ENCODE measurements around the gene CHAC1. TPM values are rescaled to one million over a fixed set of nuclear protein-coding genes. Genes with fewer than 3 reads are reported as not detected.
"Not testable (repeated sequence)": the region's sequence is repeated elsewhere in the genome, so short reads cannot be mapped to it uniquely, and the experiment has no call there.

The CHAC1 gene
- total and polyA plus RNA-seq, 11 donors = 0.72 to 6.1 (median 2.4) TPM

- no peaks in the 10 kb centered on the region for H3K9me3 ChIP-seq
- intact Hi-C loops (cut with DNase I) = no loop called here
- H3K27ac ChIP-seq = no peak overlapping the region
- H3K4me1 ChIP-seq = peaks cover 0 to 27% (median 12%) of the 10 kb centered on the region in 12 donors
- DNase-seq (peak in 1 of 5 donors; percentile 16), ATAC-seq (no peak)
- H3K4me3 ChIP-seq = no peak overlapping the region
- WGBS, 4 donors = 91 to 96% (median 95%) methylated on average over 16 of the region's 16 CpGs
- H3K27me3 ChIP-seq = no peaks in the 10 kb centered on the region
- no peaks in the 10 kb centered on the region for H3K36me3 ChIP-seq
- TF ChIP-seq POLR2A (IDR thresholded peaks at IDR 0.05) = no peak
- no peak for TF ChIP-seq CTCF (IDR thresholded peaks at IDR 0.05)
These were observed 7.0 kb downstream of the CHAC1 start for GRCh38 chr15:40960151-40960885.

- intact Hi-C loops (cut with DNase I) = no loop called here
- no peak for TF ChIP-seq CTCF (IDR thresholded peaks at IDR 0.05)
- no peak for TF ChIP-seq POLR2A (IDR thresholded peaks at IDR 0.05)
- Histone ChIP-seq H3K4me3 (no peak overlapping the region), H3K9me3 (no peaks in the 10 kb centered on the region), H3K36me3 (no peaks in the 10 kb centered on the region), H3K27ac (no peak overlapping the region), H3K4me1 (peaks cover 0 to 24% (median 11%) of the 10 kb centered on the region in 12 donors), H3K27me3 (no peaks in the 10 kb centered on the region)
- ATAC-seq (no peak), DNase-seq (peak in 1 of 5 donors; percentile 20)
- WGBS, 4 donors = 77 to 84% (median 80%) methylated on average over 11 of the region's 11 CpGs
These were observed 7.7 kb downstream of the CHAC1 start for GRCh38 chr15:40960925-40961324.

GRCh38 chr15:40961740-40962139 is 8.5 kb downstream of the CHAC1 start:
- H3K27ac ChIP-seq; H3K9me3 ChIP-seq; intact Hi-C loops (cut with DNase I); DNase-seq; ATAC-seq; H3K36me3 ChIP-seq; H3K27me3 ChIP-seq; H3K4me3 ChIP-seq: not testable (repeated sequence)
- WGBS, 4 donors = 93 to 100% (median 94%) methylated on average over 9 to 25 of the region's 25 CpGs
- peaks cover 0 to 20% (median 8%) of the 10 kb centered on the region in 12 donors for H3K4me1 ChIP-seq

GRCh38 chr15:40962317-40962716 is 9.0 kb downstream of the CHAC1 start:
- H3K27ac ChIP-seq; H3K9me3 ChIP-seq; DNase-seq; H3K4me3 ChIP-seq; H3K27me3 ChIP-seq; H3K36me3 ChIP-seq; ATAC-seq; intact Hi-C loops (cut with DNase I): not testable (repeated sequence)
- 95 to 97% (median 96%) methylated on average over 14 of the region's 14 CpGs for WGBS, 4 donors
- peaks cover 0 to 18% (median 5%) of the 10 kb centered on the region in 12 donors for H3K4me1 ChIP-seq

GRCh38 chr15:40963201-40963600 is 9.9 kb downstream of the CHAC1 start:
- 92 to 95% (median 94%) methylated on average over 12 of the region's 12 CpGs for WGBS, 4 donors
- Histone ChIP-seq H3K9me3 (no peaks in the 10 kb centered on the region), H3K27ac (no peak overlapping the region), H3K4me1 (peaks cover 0 to 16% (median 3%) of the 10 kb centered on the region in 12 donors), H3K36me3 (no peaks in the 10 kb centered on the region), H3K27me3 (no peaks in the 10 kb centered on the region), H3K4me3 (no peak overlapping the region)
- peak in 1 of 5 donors; percentile 6 for DNase-seq
- no peak for ATAC-seq
- TF ChIP-seq POLR2A (IDR thresholded peaks at IDR 0.05) = no peak
- TF ChIP-seq CTCF (IDR thresholded peaks at IDR 0.05) = no peak
- intact Hi-C loops (cut with DNase I) = no loop called here
